ENCODE measurements around the gene EZH2.

EZH2 gene

DNA sequence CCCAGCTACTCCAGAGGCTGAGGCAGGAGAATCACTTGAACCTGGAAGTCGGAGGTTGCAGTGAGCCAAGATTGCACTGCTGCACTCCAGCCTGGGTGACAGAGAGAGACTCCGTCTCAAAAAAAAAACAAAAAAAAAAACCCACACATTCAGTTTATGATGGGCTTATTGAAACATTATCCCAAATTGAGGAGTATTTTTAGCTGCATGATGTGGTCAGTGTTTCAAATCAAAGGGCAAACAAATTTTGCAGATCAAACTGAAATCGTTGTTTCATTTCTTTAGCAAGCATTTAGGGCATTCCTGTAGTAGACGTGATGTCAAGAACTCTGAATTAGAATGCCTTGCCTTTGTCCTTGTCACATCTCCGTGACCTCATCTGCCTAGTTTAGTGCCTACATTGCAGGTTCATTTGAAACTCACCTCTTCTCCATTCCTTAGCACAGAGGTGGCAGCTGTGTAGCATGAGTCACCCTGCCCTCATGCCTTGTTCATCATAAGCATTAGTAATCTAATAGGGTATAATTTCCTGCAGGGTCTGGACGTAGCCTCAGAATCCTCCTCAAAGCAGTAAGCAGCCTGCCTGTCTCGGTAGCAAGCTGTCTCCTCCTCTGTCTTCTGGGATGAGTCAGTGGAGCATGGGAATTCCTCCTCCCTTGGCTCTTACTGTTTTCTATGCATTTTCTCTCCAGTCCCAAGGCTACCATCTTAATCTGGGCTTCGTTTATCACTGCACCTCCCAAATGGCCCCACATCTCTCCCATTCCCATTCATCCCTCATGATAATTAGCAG lies 111.6 kb downstream of the EZH2 start:
- peak in 1 of 2 donors; percentile 32 for DNase-seq (ENCODE audit: low read depth in 2 of 2)

DNA sequence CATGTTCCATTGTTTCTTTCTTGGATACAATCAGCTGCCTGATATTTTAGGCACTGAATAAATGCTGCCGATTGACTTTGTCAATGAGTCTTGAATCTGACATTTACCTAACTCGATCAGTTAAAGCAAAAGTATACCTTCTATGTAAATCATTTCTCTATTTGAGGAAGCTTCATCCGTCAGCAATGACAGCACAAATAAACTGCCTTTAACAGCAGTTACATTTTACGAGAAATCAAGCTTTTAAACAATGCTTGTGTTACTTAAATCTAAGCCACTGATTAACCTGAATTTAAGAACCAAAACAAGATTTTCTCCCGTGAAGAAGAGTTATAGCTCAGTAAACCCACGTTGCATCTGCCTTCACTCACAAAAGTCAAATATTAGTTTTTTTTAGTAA lies 114.1 kb downstream of the EZH2 start:
- no peak for DNase-seq (ENCODE audit: low read depth in 2 of 2)

DNA sequence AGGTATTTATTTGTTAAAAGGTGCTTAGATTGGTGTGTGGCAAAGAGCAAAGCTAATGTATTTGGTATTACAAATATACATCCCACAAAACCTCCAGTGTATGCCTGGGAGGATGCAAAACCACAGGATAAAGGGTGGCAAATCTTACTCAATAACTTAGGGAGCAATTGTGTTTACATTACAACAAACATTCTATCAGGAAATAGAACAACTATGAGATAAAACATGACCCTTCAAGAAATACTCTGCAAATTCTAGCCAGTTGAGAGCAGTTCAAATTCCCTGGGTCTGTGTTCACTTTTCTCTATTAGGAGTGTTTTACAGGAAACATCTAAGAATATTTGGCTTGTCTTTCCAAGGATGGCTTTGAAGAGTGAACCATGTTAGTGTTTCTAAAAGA lies 120.5 kb downstream of the EZH2 start:
- no peak for DNase-seq (ENCODE audit: low read depth in 2 of 2)

DNA sequence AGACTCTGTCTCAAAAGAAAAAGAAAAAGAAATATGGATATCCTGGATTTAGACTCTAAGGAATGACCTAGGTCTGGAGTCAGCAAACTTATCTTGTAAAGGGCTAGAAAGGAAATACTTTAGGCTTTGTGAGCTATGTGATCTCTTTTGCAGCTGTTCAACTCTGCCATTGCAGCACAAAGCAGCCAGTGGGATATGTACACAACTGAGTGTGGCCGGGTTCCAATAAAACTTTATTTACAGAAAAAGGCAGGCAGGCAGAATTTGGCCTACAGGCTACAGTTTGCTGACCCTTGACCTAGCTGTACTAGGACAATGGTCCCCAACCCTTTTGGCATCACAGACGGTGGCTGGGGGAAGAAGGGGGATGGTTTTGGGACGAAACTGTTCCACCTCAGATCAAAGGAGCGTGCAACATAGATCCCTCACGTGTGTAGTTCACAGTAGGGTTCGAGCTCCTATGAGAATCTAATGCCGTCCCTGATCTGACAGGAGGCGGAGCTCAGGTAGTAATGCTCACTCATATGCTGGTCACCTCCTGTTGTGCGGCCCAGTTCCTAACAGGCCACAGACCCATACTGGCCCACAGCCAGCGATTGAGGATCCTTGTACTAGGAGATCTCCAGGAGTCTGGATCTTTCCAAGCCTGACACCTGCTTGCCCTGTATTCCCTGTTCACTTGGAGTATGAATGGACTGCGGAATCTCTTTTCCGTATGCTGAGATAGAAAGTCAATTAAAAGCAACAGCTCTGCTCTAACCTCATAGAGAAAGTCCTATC lies 122.4 kb downstream of the EZH2 start:
- no peak for DNase-seq (ENCODE audit: low read depth in 2 of 2)
